ENCODE data around the gene RNGTT.
"Not testable (repeated sequence)": the region's sequence is repeated elsewhere in the genome, so short reads cannot be mapped to it uniquely, and the experiment has no call there.

The RNGTT gene

GRCh38 chr6:88726409-88726808 lies 237.0 kb downstream of the RNGTT start:
- DNase-seq (ENCODE audit: low read depth, low spot score); H3K27ac ChIP-seq (ENCODE audit: low read length); H3K27me3 ChIP-seq (ENCODE audit: control insufficient read depth, insufficient read depth, low read length); H3K9me3 ChIP-seq (ENCODE audit: control insufficient read depth, insufficient read depth, low read length); H3K4me1 ChIP-seq (ENCODE audit: control insufficient read depth, insufficient read depth, low read length); H3K36me3 ChIP-seq (ENCODE audit: control insufficient read depth, insufficient read depth, low read length); H3K4me3 ChIP-seq (ENCODE audit: low read length): not testable (repeated sequence)
- no CpG with 5 or more reads among the region's 1 CpG for WGBS (ENCODE audit: insufficient coverage, insufficient read length)

GRCh38 chr6:88725111-88725975 lies 238.1 kb downstream of the RNGTT start:
- peak; percentile 55 for DNase-seq (ENCODE audit: low read depth, low spot score)
- H3K4me3 ChIP-seq (ENCODE audit: low read length): no peak overlapping the region
- no peak overlapping the region for H3K27ac ChIP-seq (ENCODE audit: low read length)
- WGBS (ENCODE audit: insufficient coverage, insufficient read length): no CpG with 5 or more reads among the region's 13 CpGs
- H3K27me3 ChIP-seq (ENCODE audit: control insufficient read depth, insufficient read depth, low read length): no peaks in the 10 kb centered on the region
- no peaks in the 10 kb centered on the region for H3K36me3 ChIP-seq (ENCODE audit: control insufficient read depth, insufficient read depth, low read length)
- no peaks in the 10 kb centered on the region for H3K9me3 ChIP-seq (ENCODE audit: control insufficient read depth, insufficient read depth, low read length)
- H3K4me1 ChIP-seq (ENCODE audit: control insufficient read depth, insufficient read depth, low read length): peaks cover 4% of the 10 kb centered on the region; the same call in 1 of the 2 replicates

GRCh38 chr6:88722686-88723085 lies 240.7 kb downstream of the RNGTT start:
- Histone ChIP-seq H3K9me3 (ENCODE audit: control insufficient read depth, insufficient read depth, low read length) (no peaks in the 10 kb centered on the region), H3K27ac (ENCODE audit: low read length) (no peak overlapping the region), H3K4me3 (ENCODE audit: low read length) (no peak overlapping the region), H3K27me3 (ENCODE audit: control insufficient read depth, insufficient read depth, low read length) (no peaks in the 10 kb centered on the region), H3K36me3 (ENCODE audit: control insufficient read depth, insufficient read depth, low read length) (no peaks in the 10 kb centered on the region), H3K4me1 (ENCODE audit: control insufficient read depth, insufficient read depth, low read length) (peaks cover 3% of the 10 kb centered on the region; the same call in 1 of the 2 replicates)
- WGBS (ENCODE audit: insufficient coverage, insufficient read length): no CpG with 5 or more reads among the region's 3 CpGs
- no peak for DNase-seq (ENCODE audit: low read depth, low spot score)

GRCh38 chr6:88716399-88716798 lies 247.0 kb downstream of the RNGTT start:
- not testable (repeated sequence) for H3K9me3 ChIP-seq (ENCODE audit: control insufficient read depth, insufficient read depth, low read length); H3K36me3 ChIP-seq (ENCODE audit: control insufficient read depth, insufficient read depth, low read length); H3K4me3 ChIP-seq (ENCODE audit: low read length); DNase-seq (ENCODE audit: low read depth, low spot score); H3K4me1 ChIP-seq (ENCODE audit: control insufficient read depth, insufficient read depth, low read length); H3K27me3 ChIP-seq (ENCODE audit: control insufficient read depth, insufficient read depth, low read length); H3K27ac ChIP-seq (ENCODE audit: low read length)
- WGBS (ENCODE audit: insufficient coverage, insufficient read length): no CpG with 5 or more reads among the region's 1 CpG

- 100% methylated on average over 1 of the region's 3 CpGs for WGBS (ENCODE audit: insufficient coverage, insufficient read length)
- Histone ChIP-seq H3K36me3 (ENCODE audit: control insufficient read depth, insufficient read depth, low read length) (no peaks in the 10 kb centered on the region), H3K4me1 (ENCODE audit: control insufficient read depth, insufficient read depth, low read length) (no peaks in the 10 kb centered on the region), H3K27me3 (ENCODE audit: control insufficient read depth, insufficient read depth, low read length) (no peaks in the 10 kb centered on the region), H3K4me3 (ENCODE audit: low read length) (no peak overlapping the region), H3K27ac (ENCODE audit: low read length) (no peak overlapping the region), H3K9me3 (ENCODE audit: control insufficient read depth, insufficient read depth, low read length) (no peaks in the 10 kb centered on the region)
- DNase-seq (ENCODE audit: low read depth, low spot score): no peak
Observed at GRCh38 chr6:88712243-88712936, 251.0 kb downstream of the RNGTT start.

GRCh38 chr6:88709819-88710246 lies 253.6 kb downstream of the RNGTT start:
- no CpG with 5 or more reads among the region's 1 CpG for WGBS (ENCODE audit: insufficient coverage, insufficient read length)
- H3K4me1 ChIP-seq (ENCODE audit: control insufficient read depth, insufficient read depth, low read length): no peaks in the 10 kb centered on the region

GRCh38 chr6:88708197-88708744 lies 255.1 kb downstream of the RNGTT start:
- H3K9me3 ChIP-seq (ENCODE audit: control insufficient read depth, insufficient read depth, low read length): no peaks in the 10 kb centered on the region
- no peak overlapping the region for H3K27ac ChIP-seq (ENCODE audit: low read length)
- H3K36me3 ChIP-seq (ENCODE audit: control insufficient read depth, insufficient read depth, low read length): no peaks in the 10 kb centered on the region
- no peaks in the 10 kb centered on the region for H3K27me3 ChIP-seq (ENCODE audit: control insufficient read depth, insufficient read depth, low read length)
- H3K4me1 ChIP-seq (ENCODE audit: control insufficient read depth, insufficient read depth, low read length): no peaks in the 10 kb centered on the region
- no peak overlapping the region for H3K4me3 ChIP-seq (ENCODE audit: low read length)
- WGBS (ENCODE audit: insufficient coverage, insufficient read length): no CpG with 5 or more reads among the region's 3 CpGs
- no peak for DNase-seq (ENCODE audit: low read depth, low spot score)

More at GRCh38 chr6:88709819-88710246, 253.6 kb downstream of the RNGTT start:
- DNase-seq (ENCODE audit: low read depth, low spot score): no peak
- Histone ChIP-seq H3K27me3 (ENCODE audit: control insufficient read depth, insufficient read depth, low read length) (no peaks in the 10 kb centered on the region), H3K9me3 (ENCODE audit: control insufficient read depth, insufficient read depth, low read length) (no peaks in the 10 kb centered on the region), H3K4me3 (ENCODE audit: low read length) (no peak overlapping the region), H3K27ac (ENCODE audit: low read length) (no peak overlapping the region), H3K36me3 (ENCODE audit: control insufficient read depth, insufficient read depth, low read length) (no peaks in the 10 kb centered on the region)

GRCh38 chr6:88705601-88706000 lies 257.8 kb downstream of the RNGTT start:
- Histone ChIP-seq H3K4me1 (ENCODE audit: control insufficient read depth, insufficient read depth, low read length) (no peaks in the 10 kb centered on the region), H3K9me3 (ENCODE audit: control insufficient read depth, insufficient read depth, low read length) (no peaks in the 10 kb centered on the region), H3K36me3 (ENCODE audit: control insufficient read depth, insufficient read depth, low read length) (no peaks in the 10 kb centered on the region), H3K27me3 (ENCODE audit: control insufficient read depth, insufficient read depth, low read length) (no peaks in the 10 kb centered on the region), H3K27ac (ENCODE audit: low read length) (no peak overlapping the region), H3K4me3 (ENCODE audit: low read length) (no peak overlapping the region)
- no peak for DNase-seq (ENCODE audit: low read depth, low spot score)

GRCh38 chr6:88704980-88705379 lies 258.4 kb downstream of the RNGTT start:
- H3K9me3 ChIP-seq (ENCODE audit: control insufficient read depth, insufficient read depth, low read length): no peaks in the 10 kb centered on the region
- no peak overlapping the region for H3K4me3 ChIP-seq (ENCODE audit: low read length)
- no peaks in the 10 kb centered on the region for H3K36me3 ChIP-seq (ENCODE audit: control insufficient read depth, insufficient read depth, low read length)
- no peaks in the 10 kb centered on the region for H3K27me3 ChIP-seq (ENCODE audit: control insufficient read depth, insufficient read depth, low read length)
- no peak overlapping the region for H3K27ac ChIP-seq (ENCODE audit: low read length)
- no peaks in the 10 kb centered on the region for H3K4me1 ChIP-seq (ENCODE audit: control insufficient read depth, insufficient read depth, low read length)
- no peak for DNase-seq (ENCODE audit: low read depth, low spot score)
- WGBS (ENCODE audit: insufficient coverage, insufficient read length): no CpG with 5 or more reads among the region's 1 CpG

- Histone ChIP-seq H3K4me3 (ENCODE audit: low read length) (no peak overlapping the region), H3K27me3 (ENCODE audit: control insufficient read depth, insufficient read depth, low read length) (no peaks in the 10 kb centered on the region), H3K4me1 (ENCODE audit: control insufficient read depth, insufficient read depth, low read length) (no peaks in the 10 kb centered on the region), H3K36me3 (ENCODE audit: control insufficient read depth, insufficient read depth, low read length) (no peaks in the 10 kb centered on the region), H3K27ac (ENCODE audit: low read length) (no peak overlapping the region), H3K9me3 (ENCODE audit: control insufficient read depth, insufficient read depth, low read length) (no peaks in the 10 kb centered on the region)
- WGBS (ENCODE audit: insufficient coverage, insufficient read length): no CpG with 5 or more reads among the region's 4 CpGs
- DNase-seq (ENCODE audit: low read depth, low spot score): no peak
Observed at GRCh38 chr6:88702956-88703556, 260.4 kb downstream of the RNGTT start.

Data from iPS DF 6.9 (cell line).